Activated T-cell treated with anti-CD3 and anti-CD28 coated beads for 24 hours (primary cell): ENCODE results near the gene BNIP5.
A peak's percentile ranks its signal among the peaks of the same experiment; 100 is the strongest.

Source experiments
- DNase-seq: peaks from one replicate; pipeline ENCODE4 v3.0.0-alpha.2; 2020; ENCODE audit warnings: low read depth

BNIP5 gene

GRCh38 chr6:36322591-36322990 is 14.1 kb downstream of the BNIP5 start:
- no peak for DNase-seq

- no peak for DNase-seq
These were observed 16.2 kb downstream of the BNIP5 start for GRCh38 chr6:36320475-36320874.

GRCh38 chr6:36319821-36320220 is 16.9 kb downstream of the BNIP5 start:
- DNase-seq: no peak

- DNase-seq: no peak
These were observed 17.3 kb downstream of the BNIP5 start for GRCh38 chr6:36319436-36319762.

- DNase-seq: no peak
These were observed 17.8 kb downstream of the BNIP5 start for GRCh38 chr6:36318690-36319435.

- no peak for DNase-seq
These were observed 19.1 kb downstream of the BNIP5 start for GRCh38 chr6:36317623-36318022.

- no peak for DNase-seq
These were observed 20.8 kb downstream of the BNIP5 start for GRCh38 chr6:36315921-36316320.

GRCh38 chr6:36314221-36315014 is 22.3 kb downstream of the BNIP5 start:
- no peak for DNase-seq

- no peak for DNase-seq
These were observed 23.1 kb downstream of the BNIP5 start for GRCh38 chr6:36313649-36313936.

GRCh38 chr6:36312854-36313648 is 23.6 kb downstream of the BNIP5 start:
- no peak for DNase-seq

- DNase-seq: no peak
These were observed 26.8 kb downstream of the BNIP5 start for GRCh38 chr6:36309900-36310299.

- no peak for DNase-seq
These were observed 27.5 kb downstream of the BNIP5 start for GRCh38 chr6:36309203-36309602.

GRCh38 chr6:36308514-36308913 is 28.2 kb downstream of the BNIP5 start:
- no peak for DNase-seq

GRCh38 chr6:36306375-36306774 is 30.3 kb downstream of the BNIP5 start:
- DNase-seq: no peak

- no peak for DNase-seq
These were observed 30.8 kb downstream of the BNIP5 start for GRCh38 chr6:36305885-36306284.

- DNase-seq: peak; percentile 85
These were observed 34.3 kb downstream of the BNIP5 start for GRCh38 chr6:36302227-36302976.

GRCh38 chr6:36301781-36302180 is 34.9 kb downstream of the BNIP5 start:
- DNase-seq: no peak

- no peak for DNase-seq
These were observed 35.5 kb downstream of the BNIP5 start for GRCh38 chr6:36301085-36301658.

GRCh38 chr6:36298027-36298426 is 38.7 kb downstream of the BNIP5 start:
- no peak for DNase-seq

GRCh38 chr6:36297511-36297910 is 39.2 kb downstream of the BNIP5 start:
- no peak for DNase-seq

GRCh38 chr6:36297051-36297450 is 39.6 kb downstream of the BNIP5 start:
- no peak for DNase-seq

- DNase-seq: no peak
These were observed 40.4 kb downstream of the BNIP5 start for GRCh38 chr6:36296240-36296639.
